GM21367 (cell line): ENCODE measurements around the gene CRACR2B.

Experiments used
- ATAC-seq: cut with Tn5 transposase; IDR thresholded peaks from one replicate; pipeline ENCODE4 v1.9.1; 2021; ENCODE audit not compliant: unreplicated experiment

The CRACR2B gene

DNA sequence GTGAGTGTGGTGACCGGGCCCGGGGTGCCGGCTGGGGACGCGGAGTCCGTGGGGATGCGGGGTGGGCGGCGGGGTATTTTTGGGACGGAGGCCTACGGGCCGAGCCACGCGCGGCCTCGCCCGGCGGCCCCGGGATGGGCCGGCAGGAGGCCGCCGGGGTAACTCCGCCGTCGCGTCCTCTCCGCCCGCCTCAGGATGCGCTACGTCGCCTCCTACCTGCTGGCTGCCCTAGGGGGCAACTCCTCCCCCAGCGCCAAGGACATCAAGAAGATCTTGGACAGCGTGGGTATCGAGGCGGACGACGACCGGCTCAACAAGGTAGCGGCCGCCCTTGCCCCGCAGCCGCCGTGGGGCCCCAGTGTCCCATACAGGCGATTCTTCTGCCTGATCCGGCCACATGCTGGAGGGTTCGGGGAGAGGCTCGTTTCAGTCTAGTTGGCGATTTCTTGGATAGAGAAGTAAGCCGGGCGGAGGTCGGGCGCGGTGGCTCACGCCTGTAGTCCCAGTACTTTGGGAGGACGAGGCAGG is 17.6 kb upstream of the CRACR2B start:
- ATAC-seq, result no peak

DNA sequence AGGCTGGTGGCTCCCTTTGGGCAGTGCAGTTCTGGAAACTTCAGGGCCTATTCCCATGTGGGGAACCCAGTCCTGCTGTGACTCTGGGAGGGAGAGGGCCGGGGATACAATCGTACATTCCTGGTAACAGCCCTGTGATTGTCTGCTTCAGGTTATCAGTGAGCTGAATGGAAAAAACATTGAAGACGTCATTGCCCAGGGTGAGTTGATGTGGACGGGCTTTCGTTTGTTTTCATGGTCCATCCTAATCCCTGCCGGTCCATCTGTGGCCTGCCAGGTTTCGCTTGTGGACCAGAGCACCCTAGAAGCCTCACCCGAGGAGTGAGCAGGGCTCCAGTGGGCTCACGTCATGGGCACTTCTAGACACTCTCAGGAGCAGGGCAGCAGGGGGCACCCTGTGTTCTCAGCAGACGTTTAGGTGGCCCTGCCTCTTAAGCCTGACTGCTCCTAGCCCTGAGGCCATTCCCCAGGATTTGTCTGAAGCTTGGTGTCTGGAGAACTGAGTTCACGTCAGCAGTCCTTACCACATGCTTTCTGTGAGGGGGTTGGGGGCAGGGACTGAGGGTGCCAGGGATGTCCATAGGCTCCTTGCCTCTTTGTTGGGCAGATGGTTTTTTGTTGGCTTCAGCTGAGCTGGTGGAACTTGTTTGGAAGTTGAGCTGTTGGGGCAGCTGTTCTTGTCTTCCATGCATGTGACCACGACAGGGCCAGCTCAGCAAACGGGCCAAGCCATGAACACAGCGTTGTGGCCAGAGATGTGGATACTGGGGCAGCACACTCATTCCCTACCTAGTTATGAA is 16.1 kb upstream of the CRACR2B start:
- no peak for ATAC-seq

DNA sequence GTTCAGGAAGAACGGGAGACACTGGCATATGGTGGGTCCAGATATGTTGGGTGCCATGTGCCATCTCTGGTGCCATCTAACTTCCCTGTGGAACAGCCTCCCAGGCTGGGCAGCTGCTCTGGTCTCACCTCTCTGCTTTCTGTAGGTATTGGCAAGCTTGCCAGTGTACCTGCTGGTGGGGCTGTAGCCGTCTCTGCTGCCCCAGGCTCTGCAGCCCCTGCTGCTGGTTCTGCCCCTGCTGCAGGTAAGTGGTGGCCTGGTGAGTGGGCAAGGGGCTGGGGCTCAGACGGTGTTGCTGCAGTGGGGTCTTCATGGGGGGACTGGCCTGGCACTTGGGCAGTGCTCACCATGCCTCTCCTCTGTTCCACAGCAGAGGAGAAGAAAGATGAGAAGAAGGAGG is 15.3 kb upstream of the CRACR2B start:
- no peak for ATAC-seq

DNA sequence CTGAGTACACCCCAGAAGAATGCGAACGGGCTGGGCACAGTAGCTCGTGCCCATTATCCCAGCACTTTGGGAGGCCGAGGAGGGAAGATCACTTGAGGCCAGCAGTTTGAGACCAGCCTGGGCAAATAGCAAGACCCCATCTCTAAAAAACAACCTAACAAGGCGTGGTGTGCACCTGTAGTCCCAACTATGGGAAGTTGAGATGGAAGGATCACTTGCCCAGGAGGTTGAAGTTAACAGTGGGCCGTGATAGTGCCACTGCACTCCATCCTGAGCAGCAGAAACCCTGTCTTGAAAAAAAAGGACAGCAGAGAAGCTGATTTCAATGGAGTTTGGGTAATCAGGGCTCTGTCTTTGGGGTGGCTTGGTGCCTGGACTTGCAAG is 14.7 kb upstream of the CRACR2B start:
- ATAC-seq, result no peak

DNA sequence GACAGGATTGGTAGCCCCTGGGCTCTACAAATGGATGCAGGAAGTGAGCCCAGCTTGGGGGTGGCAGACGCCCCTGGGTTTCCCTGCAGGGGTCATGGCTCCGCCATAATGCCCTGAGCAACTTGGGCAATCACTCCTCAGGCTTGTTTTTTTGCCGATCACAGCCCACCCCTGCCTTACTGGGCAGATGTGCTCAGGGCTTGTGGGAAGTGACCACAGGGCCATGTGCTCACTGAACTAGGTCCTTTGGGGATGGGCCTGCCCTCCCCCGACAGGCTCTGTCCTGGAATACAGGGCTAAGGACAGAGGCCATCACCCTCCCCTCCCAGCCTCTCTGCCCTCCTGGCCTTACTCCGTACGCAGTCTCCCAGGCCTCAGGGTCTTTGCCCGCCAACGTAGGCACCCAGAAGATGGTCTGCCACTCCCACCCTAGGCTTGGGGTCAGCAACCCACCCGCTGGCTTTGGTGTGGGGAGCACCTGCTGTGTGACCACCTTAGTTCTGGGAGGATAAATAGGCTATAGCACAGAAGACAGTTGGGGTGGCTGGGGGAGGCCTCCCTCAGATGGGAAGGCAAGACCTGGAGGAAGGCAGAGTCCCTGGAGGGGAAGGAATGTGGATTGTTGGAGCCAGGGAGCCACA is 14.1 kb upstream of the CRACR2B start:
- ATAC-seq, result no peak

DNA sequence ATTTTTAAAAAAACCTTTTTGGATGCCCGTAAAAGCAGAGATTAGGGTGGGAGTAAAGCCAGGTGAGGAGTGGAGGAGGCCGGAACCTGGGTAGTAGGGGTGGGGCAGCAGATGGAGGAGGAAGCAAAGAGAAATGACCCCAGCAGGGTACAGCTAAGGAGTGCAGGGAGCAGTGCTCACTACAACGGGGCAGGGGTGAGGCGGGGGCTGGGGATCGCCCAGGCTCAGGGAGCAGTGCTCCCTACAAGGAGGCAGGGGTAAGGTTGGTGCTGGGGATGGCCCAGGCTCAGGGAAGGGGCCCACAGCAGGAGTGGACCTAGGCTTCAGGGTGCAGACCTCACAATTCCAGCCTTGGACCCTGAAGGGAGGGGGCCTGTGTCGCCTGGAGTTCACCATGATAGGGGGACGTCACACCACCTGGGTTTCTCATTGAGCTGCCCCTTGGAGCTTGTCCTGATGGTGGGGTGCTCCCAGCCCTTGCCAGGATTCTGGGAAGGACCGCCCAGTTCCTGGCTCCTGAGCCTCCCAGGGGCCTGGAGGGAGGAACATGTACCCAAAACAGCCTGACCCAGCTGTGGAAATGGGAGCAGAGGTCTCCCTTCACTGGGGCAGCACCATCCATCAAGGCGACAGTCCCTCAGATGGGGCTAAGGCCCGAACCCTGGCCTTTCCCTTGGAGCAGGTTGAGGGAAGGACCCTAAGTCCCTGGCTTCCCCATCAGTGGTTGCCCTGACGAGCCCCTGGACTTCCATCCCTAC is 11.9 kb upstream of the CRACR2B start:
- no peak for ATAC-seq

DNA sequence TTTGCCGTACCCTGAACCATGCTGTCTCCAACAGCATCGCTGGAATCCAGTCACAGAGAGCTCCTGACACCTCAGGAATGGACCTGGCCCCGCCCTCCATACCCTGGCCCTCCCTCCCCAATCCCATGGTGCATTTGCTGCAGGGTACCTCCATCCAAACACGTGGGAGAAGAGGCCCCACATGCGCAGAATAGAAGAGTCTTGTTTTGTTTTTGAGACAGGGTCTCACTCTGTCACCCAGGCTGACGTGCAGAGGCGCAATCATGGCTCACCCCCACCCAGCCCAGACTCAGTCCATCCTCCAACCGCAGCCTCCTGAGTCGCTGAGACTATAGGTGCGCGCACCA is 11.3 kb upstream of the CRACR2B start:
- no peak for ATAC-seq

DNA sequence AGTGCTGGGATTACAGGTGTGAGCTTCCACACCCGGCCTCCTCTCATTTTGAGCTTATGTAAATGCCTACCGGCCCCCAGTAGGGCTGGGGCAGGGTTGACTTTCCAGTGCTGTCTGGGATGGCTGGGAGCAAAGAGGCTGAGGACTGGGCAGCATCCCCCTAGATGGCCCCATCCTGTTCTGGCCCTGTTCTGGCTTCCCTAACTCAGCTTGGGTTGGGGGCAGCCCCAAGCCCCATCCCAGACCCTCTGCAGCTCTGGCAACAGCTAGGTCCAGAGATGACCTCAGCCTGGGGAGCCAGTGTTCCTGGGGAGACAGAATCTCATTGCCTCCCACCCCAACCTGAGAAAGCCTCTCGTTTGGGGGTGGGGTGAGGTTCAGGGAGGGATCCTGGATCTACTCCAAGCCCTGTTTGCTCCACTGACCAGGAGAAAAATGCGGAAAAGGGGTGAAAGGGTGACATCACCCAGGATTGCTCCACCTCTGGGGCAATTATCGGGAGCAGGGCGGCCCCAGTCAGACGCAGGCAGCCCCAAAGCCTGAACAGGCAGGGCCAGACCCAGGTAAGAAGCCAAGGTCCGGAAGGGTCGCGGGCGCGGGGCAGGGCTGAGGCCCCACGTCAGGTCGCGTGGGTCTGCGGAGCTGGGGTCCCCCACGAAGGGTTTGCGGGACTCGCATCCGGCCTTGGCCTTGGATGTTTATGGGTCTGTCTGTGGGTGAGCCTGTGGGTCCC is 9.2 kb upstream of the CRACR2B start, which contains the start of gene PNPLA2:
Gene PNPLA2, plus strand, starts transcription at position 519 of the 733 bp plus-strand sequence. CDS start 805 bp downstream, outside the sequence.
- ATAC-seq, result no peak

DNA sequence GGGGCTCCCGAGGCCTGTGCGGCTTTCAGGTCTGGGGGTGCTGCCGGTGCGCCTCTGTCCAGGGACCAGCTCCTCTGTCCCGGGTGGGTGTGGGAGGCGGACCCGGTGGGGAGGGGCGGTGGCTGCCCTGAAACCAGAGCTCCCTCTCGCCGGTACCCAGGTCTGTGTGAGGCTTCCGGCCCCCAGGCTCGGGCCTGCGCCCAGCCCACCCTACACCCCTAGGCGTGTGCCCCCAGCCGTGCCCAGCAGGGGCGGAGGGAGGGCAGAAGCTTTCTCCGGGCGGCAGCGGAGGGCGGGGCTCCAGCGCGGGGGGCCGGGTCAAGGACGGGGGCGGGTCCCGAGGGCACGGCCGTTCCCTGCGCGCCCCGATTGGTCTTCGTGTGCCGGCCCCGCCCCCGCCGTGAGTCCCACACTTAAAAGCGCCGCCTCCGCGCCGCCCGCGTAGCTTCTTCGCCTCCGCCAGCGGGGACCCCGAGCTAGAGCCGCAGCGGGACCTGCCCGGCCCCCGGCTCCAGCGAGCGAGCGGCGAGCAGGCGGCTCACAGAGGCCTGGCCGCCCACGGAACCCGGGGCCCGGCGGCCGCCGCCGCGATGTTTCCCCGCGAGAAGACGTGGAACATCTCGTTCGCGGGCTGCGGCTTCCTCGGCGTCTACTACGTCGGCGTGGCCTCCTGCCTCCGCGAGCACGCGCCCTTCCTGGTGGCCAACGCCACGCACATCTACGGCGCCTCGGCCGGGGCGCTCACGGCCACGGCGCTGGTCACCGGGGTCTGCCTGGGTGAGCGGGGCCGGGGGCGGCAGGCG is 8.4 kb upstream of the CRACR2B start:
- peak; percentile 44 for ATAC-seq

DNA sequence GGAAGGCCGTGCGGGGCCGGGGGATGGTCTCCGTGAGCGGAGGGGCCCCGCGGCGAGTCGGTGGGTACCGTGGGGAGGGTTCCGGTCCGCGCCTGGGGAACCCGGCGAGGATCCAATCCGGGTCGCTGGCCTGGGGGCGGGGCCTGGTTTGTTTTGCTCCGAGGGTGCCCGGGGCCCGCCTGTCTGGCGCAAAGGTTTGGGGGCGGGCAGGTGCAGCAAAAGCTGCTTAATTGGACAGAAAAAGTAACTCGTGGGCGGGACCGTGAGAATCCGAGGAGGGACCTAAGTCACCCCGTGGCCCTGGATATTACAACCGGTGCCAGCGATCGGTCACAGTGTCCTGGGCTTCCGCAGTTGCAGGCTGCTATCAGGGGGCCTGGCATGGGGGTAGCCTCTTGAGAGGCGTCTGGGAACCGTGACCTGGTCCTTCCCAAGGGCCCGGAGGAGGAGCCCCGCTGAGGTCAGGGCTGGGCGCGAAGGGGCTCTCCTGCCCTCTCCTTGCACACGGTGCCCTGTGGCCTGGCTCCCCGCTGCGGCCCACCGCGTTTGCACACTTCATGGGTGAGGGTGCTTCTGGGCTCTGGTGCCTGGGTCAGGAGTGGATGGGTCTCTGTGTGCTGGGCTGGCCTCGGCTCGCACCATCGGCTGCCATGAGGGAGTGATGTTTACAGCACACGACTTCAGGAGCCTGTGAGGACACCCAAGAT is 7.6 kb upstream of the CRACR2B start:
- peak; percentile 48 for ATAC-seq

DNA sequence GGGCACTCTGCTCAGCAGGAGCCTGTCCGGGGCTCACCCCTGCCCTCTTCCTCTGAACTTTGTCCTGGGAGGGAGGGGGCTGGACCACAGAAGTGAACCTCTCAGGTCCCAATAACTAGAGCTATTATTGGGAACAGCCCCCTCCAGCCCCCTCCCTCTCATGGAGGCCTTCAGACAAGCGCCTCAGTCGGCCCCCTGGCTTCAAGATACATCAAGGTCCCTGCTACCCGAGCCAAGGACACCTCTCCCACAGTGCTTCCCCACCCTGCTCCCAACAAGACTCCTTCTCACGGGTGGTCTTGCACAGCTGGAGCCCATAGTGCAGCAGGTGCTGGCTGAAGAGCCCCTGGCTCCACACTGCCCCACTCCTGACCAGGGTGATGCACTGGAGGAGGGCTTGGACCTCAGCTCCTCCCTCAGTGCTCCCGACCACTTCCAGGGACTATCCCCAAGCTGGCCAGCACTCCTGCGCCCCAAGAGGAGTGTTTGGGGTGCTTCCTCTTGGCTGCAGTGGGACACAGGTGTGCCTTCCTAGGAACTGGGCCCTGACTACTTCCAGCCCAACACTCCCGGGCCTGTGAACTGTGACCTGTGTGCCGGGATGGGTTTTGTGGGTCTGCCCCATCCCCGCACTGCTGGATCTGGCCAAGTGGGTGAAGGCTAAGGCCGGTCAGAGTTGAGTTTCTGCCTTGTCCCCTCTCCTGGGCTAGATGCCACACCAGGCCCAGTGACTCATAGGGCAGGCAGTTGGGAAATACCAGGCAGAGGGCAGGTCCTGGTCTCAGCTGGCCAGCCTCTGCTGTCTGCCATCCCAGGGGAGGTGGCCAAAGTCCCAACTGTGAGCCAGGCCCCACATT is 6.8 kb upstream of the CRACR2B start:
- ATAC-seq, result no peak

DNA sequence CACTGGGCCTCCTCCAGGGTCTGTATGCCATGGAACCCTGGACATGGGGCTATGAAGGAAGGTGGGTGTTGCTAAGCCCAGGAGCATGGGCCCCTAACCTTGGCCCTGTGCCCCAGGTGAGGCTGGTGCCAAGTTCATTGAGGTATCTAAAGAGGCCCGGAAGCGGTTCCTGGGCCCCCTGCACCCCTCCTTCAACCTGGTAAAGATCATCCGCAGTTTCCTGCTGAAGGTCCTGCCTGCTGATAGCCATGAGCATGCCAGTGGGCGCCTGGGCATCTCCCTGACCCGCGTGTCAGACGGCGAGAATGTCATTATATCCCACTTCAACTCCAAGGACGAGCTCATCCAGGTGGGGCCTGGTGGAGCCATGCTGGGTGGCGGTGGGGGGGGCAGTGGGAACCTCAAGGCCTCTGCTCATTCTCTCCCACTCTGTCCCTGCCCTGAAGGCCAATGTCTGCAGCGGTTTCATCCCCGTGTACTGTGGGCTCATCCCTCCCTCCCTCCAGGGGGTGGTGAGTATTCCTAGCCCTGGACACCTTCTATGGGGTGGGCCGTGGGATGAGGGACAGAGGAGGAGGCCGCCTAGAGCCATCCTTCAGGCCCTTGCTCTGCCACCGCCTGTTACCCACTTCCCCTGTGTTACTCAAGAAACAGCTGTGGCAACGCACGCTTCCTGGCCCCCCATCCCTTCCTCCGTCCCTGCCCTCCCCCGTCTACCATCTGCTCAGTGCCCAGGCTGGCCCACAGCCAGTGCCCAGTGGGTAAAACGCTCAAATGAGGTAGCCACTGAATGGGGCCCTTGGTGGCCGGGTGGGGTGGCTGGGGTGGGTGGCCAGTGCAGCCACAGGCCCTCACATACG is 6.0 kb upstream of the CRACR2B start:
- ATAC-seq, result no peak

DNA sequence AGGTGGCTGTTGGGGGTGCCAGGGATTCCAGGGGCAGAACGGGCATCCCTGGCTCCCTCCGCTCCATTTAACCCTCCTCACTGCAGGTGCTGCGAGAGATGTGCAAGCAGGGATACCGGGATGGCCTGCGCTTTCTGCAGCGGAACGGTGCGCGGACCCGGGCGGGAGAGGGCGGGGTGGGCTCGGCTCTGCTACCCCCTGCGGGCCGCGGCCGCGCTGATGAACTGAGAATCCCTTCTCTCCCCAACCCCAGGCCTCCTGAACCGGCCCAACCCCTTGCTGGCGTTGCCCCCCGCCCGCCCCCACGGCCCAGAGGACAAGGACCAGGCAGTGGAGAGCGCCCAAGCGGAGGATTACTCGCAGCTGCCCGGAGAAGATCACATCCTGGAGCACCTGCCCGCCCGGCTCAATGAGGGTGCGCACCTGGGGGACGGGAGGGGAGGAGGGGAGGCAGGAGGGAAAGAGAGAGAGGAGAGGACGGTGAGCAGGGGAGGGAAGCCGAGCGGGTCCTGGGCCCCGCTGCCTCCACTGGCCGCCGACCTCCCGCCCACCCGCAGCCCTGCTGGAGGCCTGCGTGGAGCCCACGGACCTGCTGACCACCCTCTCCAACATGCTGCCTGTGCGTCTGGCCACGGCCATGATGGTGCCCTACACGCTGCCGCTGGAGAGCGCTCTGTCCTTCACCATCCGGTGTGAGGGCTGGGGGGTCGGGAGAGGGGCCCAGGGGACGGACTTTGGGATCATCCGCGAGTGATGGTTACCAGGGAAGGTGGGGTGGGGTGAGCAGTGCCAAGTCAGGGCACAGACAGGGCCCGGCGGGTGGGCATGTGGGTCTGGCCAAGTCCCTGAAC is 4.1 kb upstream of the CRACR2B start:
- no peak for ATAC-seq

DNA sequence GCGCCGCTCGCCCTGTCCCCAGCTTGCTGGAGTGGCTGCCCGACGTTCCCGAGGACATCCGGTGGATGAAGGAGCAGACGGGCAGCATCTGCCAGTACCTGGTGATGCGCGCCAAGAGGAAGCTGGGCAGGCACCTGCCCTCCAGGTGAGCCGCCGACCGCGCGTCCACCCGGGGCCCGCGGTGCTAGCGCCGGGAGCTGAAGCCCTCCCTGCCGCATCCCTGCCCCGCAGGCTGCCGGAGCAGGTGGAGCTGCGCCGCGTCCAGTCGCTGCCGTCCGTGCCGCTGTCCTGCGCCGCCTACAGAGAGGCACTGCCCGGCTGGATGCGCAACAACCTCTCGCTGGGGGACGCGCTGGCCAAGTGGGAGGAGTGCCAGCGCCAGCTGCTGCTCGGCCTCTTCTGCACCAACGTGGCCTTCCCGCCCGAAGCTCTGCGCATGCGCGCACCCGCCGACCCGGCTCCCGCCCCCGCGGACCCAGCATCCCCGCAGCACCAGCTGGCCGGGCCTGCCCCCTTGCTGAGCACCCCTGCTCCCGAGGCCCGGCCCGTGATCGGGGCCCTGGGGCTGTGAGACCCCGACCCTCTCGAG is 3.3 kb upstream of the CRACR2B start:
- no peak for ATAC-seq

DNA sequence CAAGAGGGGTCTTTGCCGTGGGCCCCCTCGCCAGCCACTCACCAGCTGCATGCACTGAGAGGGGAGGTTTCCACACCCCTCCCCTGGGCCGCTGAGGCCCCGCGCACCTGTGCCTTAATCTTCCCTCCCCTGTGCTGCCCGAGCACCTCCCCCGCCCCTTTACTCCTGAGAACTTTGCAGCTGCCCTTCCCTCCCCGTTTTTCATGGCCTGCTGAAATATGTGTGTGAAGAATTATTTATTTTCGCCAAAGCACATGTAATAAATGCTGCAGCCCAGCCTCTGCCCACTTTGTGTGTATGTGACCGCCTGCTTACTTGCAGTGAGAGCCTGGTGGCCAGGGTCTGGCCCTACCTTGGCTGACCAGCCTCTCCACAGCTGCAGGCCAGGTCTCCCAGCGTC is 2.8 kb upstream of the CRACR2B start:
- ATAC-seq, result no peak
